T-helper 17 cell (primary cell): ENCODE data around the gene DAAM2. TPM values are rescaled to one million over a fixed set of nuclear protein-coding genes. Genes with fewer than 3 reads are reported as not detected.

ENCODE experiments used
- ATAC-seq: fragments of 150-1000 bp; cut with Tn5 transposase; 2 replicates; pipeline ENCODE4 v1.10.0; 2021; ENCODE audit warnings: mild to moderate bottlenecking, moderate library complexity
- DNase-seq, 3 donors: peaks; one replicate each; pipeline versions ENCODE4 v3.0.0 to v3.0.0-alpha.2; 2020 to 2021
- H3K9me3 ChIP-seq: one replicate; pipeline ENCODE4 v1.7.0; 2013; ENCODE audit warnings: low read length, mild to moderate bottlenecking; ENCODE audit not compliant: control insufficient read depth, poor library complexity, severe bottlenecking
- H3K27ac Mint-ChIP-seq: one replicate; pipeline ENCODE4 v1.8.0; 2022; ENCODE audit warnings: mild to moderate bottlenecking, moderate library complexity, mixed read lengths
- H3K27me3 Mint-ChIP-seq: one replicate; pipeline ENCODE4 v1.8.0; 2022; ENCODE audit warnings: mixed read lengths
- H3K36me3 Mint-ChIP-seq: one replicate; pipeline ENCODE4 v1.8.0; 2022; ENCODE audit warnings: low read depth, mixed read lengths
- H3K4me1 Mint-ChIP-seq: one replicate; pipeline ENCODE4 v1.8.0; 2022; ENCODE audit warnings: mild to moderate bottlenecking, mixed read lengths
- H3K4me3 Mint-ChIP-seq: one replicate; pipeline ENCODE4 v1.8.0; 2022; ENCODE audit warnings: mild to moderate bottlenecking, moderate library complexity, mixed read lengths
- total RNA-seq, 4 donors: library from RNA in 2 of 4; stranded (reverse) in 2 of 4; gene quantifications; one replicate each; pipeline ENCODE4 v1.2.3 and lab custom pipeline; 2022 to 2026

Gene DAAM2
- total RNA-seq (not detected), total RNA-seq (lab: John Stamatoyannopoulos, UW) (0 to 0.12 reads per million in 2 donors)

DNA sequence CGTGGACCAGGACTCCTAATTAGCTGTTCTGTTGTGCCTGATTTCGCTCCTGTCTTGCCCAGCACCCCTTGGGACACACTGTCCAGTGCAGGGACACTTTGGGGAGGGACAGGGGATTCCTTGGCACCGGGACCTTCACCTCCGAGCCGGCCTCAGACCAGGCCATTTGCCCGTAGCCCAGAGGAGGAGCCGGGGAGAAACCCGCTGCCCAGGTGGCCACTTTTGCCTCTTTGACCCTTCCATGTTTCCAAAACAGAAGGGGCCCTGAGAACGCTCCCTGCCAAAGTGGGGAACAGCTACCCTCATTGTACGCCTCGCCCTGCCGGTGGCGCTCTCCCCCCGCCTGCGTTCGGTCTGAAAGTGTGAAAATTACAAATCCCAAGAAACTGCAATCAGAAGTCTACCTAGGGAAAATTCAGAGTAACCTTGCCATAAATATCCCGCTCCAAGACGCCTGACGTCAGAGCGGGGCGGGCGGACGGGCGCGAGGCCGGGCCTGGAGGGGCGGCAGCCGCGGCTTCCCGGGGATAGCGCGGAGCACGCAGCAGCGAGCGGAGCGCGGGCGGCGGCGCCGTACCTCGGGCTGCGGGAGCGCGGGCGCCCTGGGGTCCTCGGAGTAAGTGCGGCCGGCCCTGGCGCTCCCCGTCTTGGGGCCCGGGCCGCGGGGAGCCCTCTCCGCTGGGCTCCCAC is at the start of gene DAAM2:
TSS of gene DAAM2 (plus strand) at position 527 of the 690 bp plus-strand sequence. CDS start 63,927 bp downstream, outside the sequence.
- H3K27ac Mint-ChIP-seq, result no peak within 1 kb of the TSS
- peak within 1 kb of the TSS; percentile 22 for H3K4me3 Mint-ChIP-seq

DNA sequence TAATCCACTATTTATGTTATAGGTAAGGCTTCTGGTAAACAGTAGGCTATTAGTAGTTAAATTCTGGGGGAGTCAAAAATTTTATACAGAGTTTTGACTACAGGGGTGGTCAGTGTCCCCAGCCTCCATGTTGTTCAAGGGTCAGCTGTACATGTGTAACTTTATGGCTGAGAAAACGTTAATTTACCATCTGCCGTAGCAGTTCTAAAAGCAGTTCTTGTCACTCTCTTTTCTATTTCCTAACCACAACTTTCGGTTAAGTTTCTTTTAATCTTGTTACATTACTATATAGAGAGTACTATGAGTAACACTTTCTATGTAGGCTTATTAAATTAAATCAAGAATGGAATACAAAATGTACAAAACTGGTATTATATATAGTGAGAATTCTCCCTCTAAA is 45.4 kb upstream of the DAAM2 start:
- H3K27me3 Mint-ChIP-seq, result peaks cover 9% of the 10 kb centered on the region
- no peak overlapping the region for H3K27ac Mint-ChIP-seq
- ATAC-seq, result no peak
- H3K4me1 Mint-ChIP-seq, result no peaks in the 10 kb centered on the region
- no peaks in the 10 kb centered on the region for H3K36me3 Mint-ChIP-seq
- DNase-seq, result no peak
- no peak overlapping the region for H3K4me3 Mint-ChIP-seq
- no peaks in the 10 kb centered on the region for H3K9me3 ChIP-seq

More for the DNA sequence above, at the start of gene DAAM2:
- H3K36me3 Mint-ChIP-seq, result peaks cover 3% of the 10 kb centered on the region
- H3K9me3 ChIP-seq, result no peaks in the 10 kb centered on the region
- H3K4me1 Mint-ChIP-seq, result peaks cover 2% of the 10 kb centered on the region
- H3K27me3 Mint-ChIP-seq, result peaks cover 67% of the 10 kb centered on the region
- ATAC-seq (no peak), DNase-seq (no peak)

DNA sequence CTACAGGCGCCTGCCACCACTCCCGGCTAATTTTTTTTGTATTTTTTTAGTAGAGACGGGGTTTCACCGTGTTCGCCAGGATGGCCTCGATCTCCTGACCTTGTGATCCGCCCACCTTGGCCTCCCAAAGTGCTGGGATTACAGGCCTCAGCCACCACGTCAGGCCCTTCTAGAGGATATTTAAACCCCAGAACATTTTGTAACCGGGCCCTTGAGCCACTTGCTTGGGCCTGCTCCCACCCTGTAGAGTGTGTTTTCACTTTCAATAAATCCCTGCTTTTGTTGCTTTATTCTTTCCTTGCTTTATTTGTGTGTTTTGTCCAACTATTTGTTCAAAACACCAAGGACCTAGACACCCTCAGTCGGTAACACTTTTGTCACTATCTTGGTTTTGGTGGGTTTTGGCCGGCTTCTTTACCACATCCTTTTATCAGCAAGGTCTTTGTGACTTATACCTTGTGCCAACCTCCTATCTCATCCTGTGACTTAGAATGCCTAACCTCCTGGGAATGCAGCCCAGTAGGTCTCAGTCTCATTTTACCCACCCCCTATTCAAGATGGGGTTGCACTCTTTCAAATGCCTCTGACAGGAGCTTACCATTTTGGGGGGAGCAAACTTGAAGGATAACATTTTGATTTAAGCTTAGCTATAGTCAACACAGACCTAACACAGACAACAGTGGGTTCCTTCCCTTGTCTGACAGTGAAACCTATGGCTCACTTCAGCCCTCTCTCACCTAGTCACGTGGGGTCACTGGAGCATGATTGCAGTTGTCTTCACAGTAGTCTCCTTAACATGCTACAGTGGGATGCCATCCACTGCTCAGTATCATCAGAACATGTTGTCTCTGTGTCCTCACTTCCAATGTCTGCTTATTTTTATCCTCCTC is 39.1 kb upstream of the DAAM2 start:
- ATAC-seq (no peak), DNase-seq (no peak)
- H3K27ac Mint-ChIP-seq, result no peak overlapping the region
- peaks cover 13% of the 10 kb centered on the region for H3K27me3 Mint-ChIP-seq
- H3K4me1 Mint-ChIP-seq, result no peaks in the 10 kb centered on the region
- no peaks in the 10 kb centered on the region for H3K9me3 ChIP-seq
- H3K4me3 Mint-ChIP-seq, result no peak overlapping the region
- no peaks in the 10 kb centered on the region for H3K36me3 Mint-ChIP-seq

DNA sequence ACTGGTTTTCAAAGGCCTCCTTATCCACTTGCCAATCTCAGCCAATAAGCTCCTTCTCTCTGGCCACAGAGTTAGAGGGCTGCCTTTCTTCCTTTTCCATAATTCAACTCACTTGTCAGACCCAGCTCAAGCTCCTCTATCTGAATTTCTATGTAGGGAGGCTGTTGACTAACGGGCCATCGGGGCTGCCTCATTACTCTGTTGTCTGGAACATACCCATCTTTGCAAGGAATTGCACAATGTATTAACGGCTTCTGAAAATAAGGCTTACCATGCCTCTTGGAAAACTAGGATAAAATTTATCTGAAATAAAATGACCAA is 38.5 kb upstream of the DAAM2 start:
- Mint-ChIP-seq H3K4me1 (no peaks in the 10 kb centered on the region), H3K4me3 (no peak overlapping the region), H3K27me3 (peaks cover 13% of the 10 kb centered on the region), H3K36me3 (no peaks in the 10 kb centered on the region), H3K27ac (no peak overlapping the region)
- DNase-seq (no peak), ATAC-seq (no peak)
- H3K9me3 ChIP-seq, result no peaks in the 10 kb centered on the region

DNA sequence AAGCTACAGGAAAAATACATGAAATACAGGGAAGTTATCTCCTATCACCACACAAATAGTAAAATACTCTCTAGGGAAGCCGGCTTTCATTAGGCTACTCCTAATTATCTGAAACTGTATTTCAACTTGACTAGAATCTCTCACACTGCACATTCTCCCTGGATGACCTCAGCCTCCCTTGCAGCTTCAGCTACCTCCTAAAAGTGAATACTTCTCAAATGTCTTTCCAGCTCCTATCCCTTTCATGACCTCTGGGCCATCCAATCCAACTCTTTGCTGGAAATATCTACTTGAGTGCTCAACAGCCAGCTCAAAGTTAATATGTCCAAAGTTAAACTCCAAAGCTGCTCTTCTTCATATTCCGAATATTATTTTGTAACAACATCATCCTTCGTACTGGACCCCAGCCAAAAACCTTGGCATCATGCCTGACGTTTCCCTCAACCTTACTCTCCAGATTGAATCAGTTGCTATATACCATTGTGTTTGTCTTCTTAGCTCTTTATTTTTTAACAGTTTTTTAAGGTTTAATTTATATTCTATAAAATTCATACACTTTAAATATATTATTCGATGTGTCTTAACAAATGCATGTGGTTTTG is 37.6 kb upstream of the DAAM2 start:
- no peak overlapping the region for H3K27ac Mint-ChIP-seq
- ATAC-seq (no peak), DNase-seq (no peak)
- peaks cover 7% of the 10 kb centered on the region for H3K27me3 Mint-ChIP-seq
- no peaks in the 10 kb centered on the region for H3K4me1 Mint-ChIP-seq
- H3K36me3 Mint-ChIP-seq, result no peaks in the 10 kb centered on the region
- no peak overlapping the region for H3K4me3 Mint-ChIP-seq
- H3K9me3 ChIP-seq, result no peaks in the 10 kb centered on the region

DNA sequence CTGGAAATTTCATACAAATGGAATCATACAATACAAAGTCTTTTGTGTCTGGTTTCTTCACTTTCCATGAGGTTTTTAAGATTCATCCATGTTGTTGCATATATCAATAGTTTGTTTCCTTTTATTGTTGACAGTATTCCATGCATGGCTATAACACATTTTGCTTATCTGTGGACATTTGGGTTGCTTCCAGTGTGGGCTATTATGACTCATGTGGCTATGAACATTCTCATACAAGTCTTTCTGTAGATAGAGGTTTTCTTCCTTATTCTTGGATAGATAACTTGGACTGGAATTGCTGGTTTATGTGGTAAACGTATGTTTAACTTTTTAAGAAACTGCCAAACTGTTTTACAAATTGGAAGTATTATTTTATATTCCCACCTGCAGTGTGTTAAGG is 36.9 kb upstream of the DAAM2 start:
- no peak for ATAC-seq
- Mint-ChIP-seq H3K4me1 (no peaks in the 10 kb centered on the region), H3K36me3 (no peaks in the 10 kb centered on the region), H3K27me3 (peaks cover 4% of the 10 kb centered on the region), H3K27ac (no peak overlapping the region), H3K4me3 (no peak overlapping the region)
- no peaks in the 10 kb centered on the region for H3K9me3 ChIP-seq
- DNase-seq, result no peak

DNA sequence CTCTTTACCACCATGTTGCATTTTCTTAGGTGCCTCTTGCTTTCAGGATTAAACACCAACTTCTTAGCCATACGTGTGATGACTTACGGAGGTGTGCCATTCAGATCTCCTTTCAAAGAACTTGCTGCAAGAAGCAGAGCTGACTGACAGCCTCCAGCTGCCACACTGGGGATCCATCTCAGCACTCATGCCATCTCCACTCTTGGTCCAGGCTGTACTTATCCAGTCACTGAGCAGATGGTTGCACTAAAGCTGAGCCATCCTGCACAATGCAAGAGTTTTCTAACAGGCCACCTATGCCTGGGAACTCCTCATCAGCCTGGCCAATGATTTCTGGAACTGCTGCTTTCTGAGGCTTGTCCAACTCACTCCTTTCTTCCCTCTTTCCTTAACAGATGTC is 35.6 kb upstream of the DAAM2 start:
- Mint-ChIP-seq H3K36me3 (no peaks in the 10 kb centered on the region), H3K27me3 (peaks cover 8% of the 10 kb centered on the region), H3K4me3 (no peak overlapping the region), H3K27ac (no peak overlapping the region), H3K4me1 (no peaks in the 10 kb centered on the region)
- DNase-seq (no peak), ATAC-seq (no peak)
- no peaks in the 10 kb centered on the region for H3K9me3 ChIP-seq

DNA sequence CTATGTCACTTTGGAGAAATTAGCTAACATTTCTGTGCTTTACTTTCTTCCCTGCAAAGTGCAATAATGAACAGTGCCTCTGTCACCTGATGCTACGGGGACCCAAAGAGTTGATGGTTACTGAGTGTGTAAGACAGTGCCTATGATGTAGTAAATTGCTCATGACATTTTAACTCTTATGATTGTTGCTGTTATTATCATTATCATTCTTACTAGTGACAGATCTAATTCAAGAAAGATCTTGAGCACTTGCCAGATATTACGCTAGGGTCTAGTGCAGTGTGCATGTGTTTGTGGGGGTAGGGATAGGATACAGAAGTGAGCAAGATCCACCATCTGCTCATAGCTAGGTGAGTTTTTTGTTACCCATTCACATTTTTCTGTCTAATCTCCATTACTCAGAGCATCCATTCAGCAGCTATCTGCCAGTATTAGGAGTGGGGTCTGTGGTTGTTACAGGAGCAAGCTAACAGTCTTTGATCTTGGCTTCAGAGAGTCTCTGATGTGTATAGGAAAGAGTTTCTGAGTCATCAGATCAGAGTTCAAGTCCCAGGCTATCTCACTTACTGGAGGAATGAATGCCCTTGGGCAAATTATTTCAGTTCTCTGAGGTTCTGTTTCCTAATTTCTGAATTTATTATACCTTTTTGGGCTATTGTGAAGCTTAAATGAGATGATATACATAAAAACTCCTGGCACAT is 33.1 kb upstream of the DAAM2 start:
- peaks cover 22% of the 10 kb centered on the region for H3K27me3 Mint-ChIP-seq
- ATAC-seq (no peak), DNase-seq (no peak)
- H3K9me3 ChIP-seq, result no peaks in the 10 kb centered on the region
- no peaks in the 10 kb centered on the region for H3K4me1 Mint-ChIP-seq
- H3K4me3 Mint-ChIP-seq, result no peak overlapping the region
- no peak overlapping the region for H3K27ac Mint-ChIP-seq
- no peaks in the 10 kb centered on the region for H3K36me3 Mint-ChIP-seq

DNA sequence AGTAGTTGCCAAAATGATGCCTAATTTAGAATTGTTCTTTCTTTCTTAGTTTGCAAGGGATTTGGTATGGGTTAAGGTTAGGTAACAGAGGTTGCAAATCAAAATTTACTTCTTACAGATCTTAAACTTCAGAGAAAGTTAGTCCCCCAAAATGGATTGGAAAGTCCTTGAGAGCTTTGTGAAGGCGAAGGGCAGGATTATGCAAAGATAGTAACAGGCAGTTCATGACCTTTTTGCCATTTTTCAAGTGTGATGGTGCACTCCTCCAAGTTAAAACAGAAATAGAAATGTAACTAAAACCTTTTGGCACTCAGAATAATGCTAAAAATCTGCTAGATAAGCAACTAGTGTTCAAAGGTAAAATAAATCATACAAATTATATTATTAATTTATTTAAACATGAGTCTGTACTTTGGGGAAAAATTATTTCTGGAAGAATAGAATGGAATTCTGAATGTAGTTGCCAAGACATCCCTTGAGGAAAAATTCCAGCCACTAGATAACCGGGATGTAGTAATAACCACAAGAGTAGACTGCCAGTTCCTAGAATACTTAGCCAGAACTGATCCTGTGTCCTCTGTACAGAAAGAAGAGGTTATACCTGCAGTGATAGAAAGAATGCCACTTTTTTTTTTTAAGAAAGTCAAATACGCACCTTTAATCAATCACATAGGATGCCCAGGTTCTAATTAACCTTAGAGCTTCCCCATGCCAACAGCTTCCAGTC is 31.8 kb upstream of the DAAM2 start:
- Mint-ChIP-seq H3K4me1 (no peaks in the 10 kb centered on the region), H3K27me3 (peaks cover 22% of the 10 kb centered on the region), H3K36me3 (no peaks in the 10 kb centered on the region), H3K4me3 (no peak overlapping the region), H3K27ac (no peak overlapping the region)
- no peak for DNase-seq
- H3K9me3 ChIP-seq, result no peaks in the 10 kb centered on the region
- ATAC-seq, result no peak

DNA sequence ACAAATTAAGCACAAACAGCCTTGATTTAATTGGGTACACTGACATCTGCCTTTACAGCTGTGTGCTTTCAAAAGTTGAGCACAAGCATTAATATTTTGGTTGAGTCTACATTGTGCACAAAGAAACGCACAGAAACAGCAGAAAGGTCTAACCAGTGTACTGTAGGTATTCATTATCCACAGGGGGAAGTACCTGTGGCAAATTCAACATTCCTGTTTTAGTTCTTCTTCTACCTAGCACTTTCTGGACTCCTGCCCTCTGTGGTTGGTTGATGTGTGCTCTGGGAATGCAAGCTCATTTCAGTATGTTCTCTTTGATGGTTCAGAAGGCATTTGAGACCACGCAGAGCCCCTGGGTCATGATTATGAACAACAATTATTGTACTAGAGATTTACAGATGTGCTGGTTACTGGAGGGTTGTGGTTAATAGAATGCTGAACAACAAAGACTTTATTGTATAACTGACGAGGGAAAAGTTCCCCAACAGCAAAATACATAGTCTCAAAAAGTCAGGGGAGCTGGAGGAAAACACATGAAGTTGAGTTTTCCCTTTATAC is 26.6 kb upstream of the DAAM2 start:
- Mint-ChIP-seq H3K4me3 (no peak overlapping the region), H3K4me1 (no peaks in the 10 kb centered on the region), H3K27me3 (peaks cover 22% of the 10 kb centered on the region), H3K36me3 (no peaks in the 10 kb centered on the region), H3K27ac (no peak overlapping the region)
- H3K9me3 ChIP-seq, result no peaks in the 10 kb centered on the region
- ATAC-seq, result no peak
- no peak for DNase-seq

DNA sequence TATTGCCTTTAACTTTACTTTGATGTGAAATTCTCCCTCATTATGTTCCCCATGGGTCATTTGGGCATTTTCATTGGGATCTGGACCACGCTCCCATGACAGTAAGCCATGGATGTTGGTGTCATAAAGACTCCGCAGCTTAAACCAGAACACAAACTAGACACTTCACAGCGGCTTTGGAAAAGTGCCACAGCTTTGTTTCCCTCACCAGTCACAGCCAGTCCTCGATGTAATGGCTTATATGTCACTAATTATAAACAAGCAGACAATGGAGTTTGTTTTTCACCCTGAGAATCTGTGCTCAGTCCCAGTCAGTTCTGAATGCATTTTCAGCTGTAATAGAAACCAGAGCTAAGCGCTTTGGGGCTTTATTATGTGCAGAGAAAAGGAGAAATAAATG is 23.2 kb upstream of the DAAM2 start:
- ATAC-seq (no peak), DNase-seq (no peak)
- H3K27ac Mint-ChIP-seq, result no peak overlapping the region
- H3K4me3 Mint-ChIP-seq, result no peak overlapping the region
- no peaks in the 10 kb centered on the region for H3K27me3 Mint-ChIP-seq
- H3K9me3 ChIP-seq, result no peaks in the 10 kb centered on the region
- H3K4me1 Mint-ChIP-seq, result no peaks in the 10 kb centered on the region
- H3K36me3 Mint-ChIP-seq, result no peaks in the 10 kb centered on the region

DNA sequence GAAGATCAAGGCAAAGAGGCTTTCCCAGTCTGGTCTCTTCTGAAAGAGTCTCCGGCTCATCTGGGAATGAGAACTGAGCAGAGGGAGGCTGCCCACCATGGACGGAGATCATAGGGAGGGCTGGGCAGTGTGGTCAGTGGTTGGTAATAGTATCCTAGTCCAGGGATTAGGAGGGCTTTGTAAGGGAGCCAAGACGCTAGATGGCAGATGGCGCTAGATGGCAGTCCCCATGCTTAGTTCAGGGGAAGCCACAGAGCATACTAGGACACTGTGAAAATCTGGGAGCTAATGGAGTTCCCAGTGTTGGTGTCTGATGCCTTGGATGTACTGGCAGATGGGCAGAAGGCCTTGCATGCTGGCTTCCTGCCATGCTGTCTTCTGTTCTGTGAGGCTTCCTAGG is 21.7 kb upstream of the DAAM2 start:
- no peak overlapping the region for H3K4me3 Mint-ChIP-seq
- no peaks in the 10 kb centered on the region for H3K36me3 Mint-ChIP-seq
- DNase-seq, result no peak
- no peaks in the 10 kb centered on the region for H3K4me1 Mint-ChIP-seq
- H3K27me3 Mint-ChIP-seq, result no peaks in the 10 kb centered on the region
- H3K27ac Mint-ChIP-seq, result no peak overlapping the region
- H3K9me3 ChIP-seq, result no peaks in the 10 kb centered on the region
- ATAC-seq, result no peak
